Measurements from ENCODE around the gene RFX7.

GRCh38 chr15:56222302-56222701 is 21.4 kb downstream of the RFX7 start:
- TF ChIP-seq CTCF (conservative IDR thresholded peaks at IDR 0.05; ENCODE audit: low read depth, low read length) (no peak), EZH2 (IDR thresholded peaks at IDR 0.05; ENCODE audit: borderline replicate concordance, low read depth, low read length, poor library complexity, severe bottlenecking) (no peak)
